ENCODE results near the gene ITIH2. TPM values are rescaled to one million over a fixed set of nuclear protein-coding genes. Genes with fewer than 3 reads are reported as not detected.
"Not testable (repeated sequence)": the region's sequence is repeated elsewhere in the genome, so short reads cannot be mapped to it uniquely, and the experiment has no call there.

The ITIH2 gene
- total and polyA plus RNA-seq, 2 donors from 2014 or later, result 0.13 to 1.2 TPM

DNA sequence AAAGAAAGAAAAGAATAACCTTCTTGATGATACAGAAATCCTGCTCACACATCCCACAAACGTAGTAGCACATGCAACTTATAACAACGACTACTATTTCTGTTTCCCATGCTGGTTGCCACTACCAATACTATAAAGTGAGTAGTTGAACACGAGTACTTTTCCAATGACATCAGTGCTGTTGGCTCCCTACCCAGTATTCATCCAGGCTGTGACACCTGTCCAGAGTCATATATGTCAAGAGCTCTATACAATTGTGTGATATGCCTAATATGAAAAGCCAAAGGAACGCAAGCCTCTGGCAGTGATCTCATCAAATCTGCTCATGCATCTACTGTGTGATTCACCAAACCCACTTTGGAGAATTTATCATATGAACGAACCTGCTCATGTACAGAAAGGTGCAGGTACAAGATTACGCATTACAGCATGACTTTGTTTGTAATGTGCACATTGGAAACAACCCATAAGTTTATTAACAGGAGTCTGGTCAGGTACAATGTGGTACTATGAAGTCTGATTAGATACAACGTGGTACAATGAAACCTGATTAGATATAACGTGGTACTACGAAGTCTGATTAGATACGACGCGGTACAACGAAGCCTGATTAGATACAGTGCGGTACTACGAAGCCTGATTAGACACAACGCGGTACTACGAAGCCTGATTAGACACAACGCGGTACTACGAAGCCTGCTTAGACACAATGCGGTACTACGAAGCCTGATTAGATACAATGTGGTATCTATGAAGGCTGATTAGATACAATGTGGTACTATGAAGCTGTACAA is 30.6 kb upstream of the ITIH2 start:
- intact Hi-C loops (cut with DNase I), result no loop called here
- no peak for DNase-seq
- TF ChIP-seq, protein P1, sequence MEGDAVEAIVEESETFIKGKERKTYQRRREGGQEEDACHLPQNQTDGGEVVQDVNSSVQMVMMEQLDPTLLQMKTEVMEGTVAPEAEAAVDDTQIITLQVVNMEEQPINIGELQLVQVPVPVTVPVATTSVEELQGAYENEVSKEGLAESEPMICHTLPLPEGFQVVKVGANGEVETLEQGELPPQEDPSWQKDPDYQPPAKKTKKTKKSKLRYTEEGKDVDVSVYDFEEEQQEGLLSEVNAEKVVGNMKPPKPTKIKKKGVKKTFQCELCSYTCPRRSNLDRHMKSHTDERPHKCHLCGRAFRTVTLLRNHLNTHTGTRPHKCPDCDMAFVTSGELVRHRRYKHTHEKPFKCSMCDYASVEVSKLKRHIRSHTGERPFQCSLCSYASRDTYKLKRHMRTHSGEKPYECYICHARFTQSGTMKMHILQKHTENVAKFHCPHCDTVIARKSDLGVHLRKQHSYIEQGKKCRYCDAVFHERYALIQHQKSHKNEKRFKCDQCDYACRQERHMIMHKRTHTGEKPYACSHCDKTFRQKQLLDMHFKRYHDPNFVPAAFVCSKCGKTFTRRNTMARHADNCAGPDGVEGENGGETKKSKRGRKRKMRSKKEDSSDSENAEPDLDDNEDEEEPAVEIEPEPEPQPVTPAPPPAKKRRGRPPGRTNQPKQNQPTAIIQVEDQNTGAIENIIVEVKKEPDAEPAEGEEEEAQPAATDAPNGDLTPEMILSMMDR (IDR thresholded peaks at IDR 0.05; ENCODE audit: borderline replicate concordance, extremely low read depth, insufficient read depth), result no peak
- Histone ChIP-seq H3K9me3 (ENCODE audit: control insufficient read depth in 2 of 3, insufficient read depth in 1 of 3, low read length in 3 of 3) (no peaks in the 10 kb centered on the region), H3K27me3 (ENCODE audit: control insufficient read depth, insufficient read depth, low read length) (peaks cover 2% of the 10 kb centered on the region), H3K9ac (ENCODE audit: low read length in 3 of 3) (no peak overlapping the region), H3K27ac (ENCODE audit: low read depth in 2 of 2, low read length in 2 of 2) (no peak overlapping the region), H3K4me1 (ENCODE audit: control insufficient read depth in 2 of 3, insufficient read depth in 2 of 3, low read depth in 1 of 3, low read length in 3 of 3) (no peaks in the 10 kb centered on the region), H3K4me3 (ENCODE audit: low read length in 3 of 3) (no peak overlapping the region), H3K36me3 (ENCODE audit: control insufficient read depth in 2 of 3, insufficient read depth in 3 of 3, low read length in 3 of 3) (no peaks in the 10 kb centered on the region)
- no peak for FAIRE-seq

DNA sequence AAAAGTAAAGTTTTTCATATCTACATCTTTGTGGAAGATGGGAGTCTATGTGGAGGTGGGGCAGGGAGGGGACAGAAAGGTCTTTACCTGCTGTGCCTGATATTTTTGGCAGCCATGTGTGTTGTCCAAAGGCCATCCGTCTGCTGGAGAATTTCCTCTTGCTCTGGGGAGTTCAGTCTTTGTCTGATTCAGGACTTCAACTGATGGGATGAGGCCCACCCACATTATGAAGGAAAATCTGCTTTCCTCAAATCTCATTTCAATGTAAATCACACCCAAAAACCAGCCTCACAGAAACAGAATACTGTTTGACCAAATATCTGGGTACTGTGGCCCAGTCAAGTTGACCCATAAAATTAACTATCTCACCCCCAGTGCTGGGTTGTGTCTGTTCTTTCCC is 23.9 kb upstream of the ITIH2 start:
- Histone ChIP-seq H3K4me3 (ENCODE audit: low read length in 3 of 3) (no peak overlapping the region), H3K9ac (ENCODE audit: low read length in 3 of 3) (no peak overlapping the region), H3K27ac (ENCODE audit: low read depth in 2 of 2, low read length in 2 of 2) (no peak overlapping the region), H3K9me3 (ENCODE audit: control insufficient read depth in 2 of 3, insufficient read depth in 1 of 3, low read length in 3 of 3) (no peaks in the 10 kb centered on the region), H3K4me1 (ENCODE audit: control insufficient read depth in 2 of 3, insufficient read depth in 2 of 3, low read depth in 1 of 3, low read length in 3 of 3) (no peaks in the 10 kb centered on the region), H3K36me3 (ENCODE audit: control insufficient read depth in 2 of 3, insufficient read depth in 3 of 3, low read length in 3 of 3) (no peaks in the 10 kb centered on the region), H3K27me3 (ENCODE audit: control insufficient read depth, insufficient read depth, low read length) (peaks cover 2% of the 10 kb centered on the region)
- TF ChIP-seq, protein P1 (IDR thresholded peaks at IDR 0.05; ENCODE audit: borderline replicate concordance, extremely low read depth, insufficient read depth), result no peak
- DNase-seq (no peak), FAIRE-seq (no peak)
- intact Hi-C loops (cut with DNase I), result loop anchor here (5.0 kb wide), 1 partner anchor 157 kb away; no protein-coding TSS in a partner anchor

GRCh38 chr10:7680078-7680477 is 23.0 kb upstream of the ITIH2 start:
- H3K4me3 ChIP-seq (ENCODE audit: low read length in 3 of 3); FAIRE-seq; intact Hi-C loops (cut with DNase I); H3K9ac ChIP-seq (ENCODE audit: low read length in 3 of 3); H3K9me3 ChIP-seq (ENCODE audit: control insufficient read depth in 2 of 3, insufficient read depth in 1 of 3, low read length in 3 of 3); DNase-seq; H3K4me1 ChIP-seq (ENCODE audit: control insufficient read depth in 2 of 3, insufficient read depth in 2 of 3, low read depth in 1 of 3, low read length in 3 of 3); H3K27ac ChIP-seq (ENCODE audit: low read depth in 2 of 2, low read length in 2 of 2); H3K27me3 ChIP-seq (ENCODE audit: control insufficient read depth, insufficient read depth, low read length); H3K36me3 ChIP-seq (ENCODE audit: control insufficient read depth in 2 of 3, insufficient read depth in 3 of 3, low read length in 3 of 3): not testable (repeated sequence)

DNA sequence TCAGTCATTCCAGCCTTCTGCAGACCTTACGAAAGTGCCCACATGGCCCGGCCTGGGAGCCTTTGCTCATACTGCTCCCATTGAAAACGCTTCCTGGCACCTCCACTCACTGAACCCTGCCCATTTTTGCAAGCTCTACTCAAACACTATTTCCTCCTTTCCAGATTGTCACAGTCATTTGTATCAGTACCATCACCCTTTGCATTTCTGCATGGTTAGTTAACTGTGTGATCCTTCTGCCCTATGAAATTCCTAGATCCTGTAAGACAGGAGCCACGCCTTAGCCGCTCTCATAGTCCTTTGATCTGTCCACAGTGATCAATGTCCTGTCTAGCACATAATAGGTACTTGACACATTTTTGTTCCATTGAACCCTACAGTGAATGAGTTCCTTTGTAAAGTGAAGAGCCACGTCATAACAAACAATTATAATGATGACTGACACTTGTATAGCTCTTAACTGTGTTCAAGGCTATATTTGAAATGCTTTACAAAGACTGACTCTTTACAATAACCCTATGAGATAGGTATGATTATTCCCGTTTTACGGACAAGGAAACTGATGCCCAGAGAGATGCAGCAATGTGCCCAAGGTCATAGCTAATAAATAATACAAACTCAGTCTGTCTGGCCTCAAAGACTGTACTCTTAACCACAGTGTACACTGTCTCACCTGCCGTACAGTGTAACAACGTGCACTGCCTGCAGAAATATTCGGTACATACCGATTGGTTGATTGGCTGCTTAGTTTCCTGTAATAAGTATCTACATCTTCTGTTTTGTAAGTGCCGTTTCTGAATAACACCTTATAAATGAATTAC is 16.6 kb upstream of the ITIH2 start:
- TF ChIP-seq, protein P1 (IDR thresholded peaks at IDR 0.05; ENCODE audit: borderline replicate concordance, extremely low read depth, insufficient read depth), result no peak

More for the DNA sequence above, 16.6 kb upstream of the ITIH2 start:
- H3K9me3 ChIP-seq (ENCODE audit: control insufficient read depth in 2 of 3, insufficient read depth in 1 of 3, low read length in 3 of 3), result no peaks in the 10 kb centered on the region
- no peak for FAIRE-seq
- intact Hi-C loops (cut with DNase I), result loop anchor here (5.0 kb wide), 1 partner anchor 159 kb away; no protein-coding TSS in a partner anchor
- no peaks in the 10 kb centered on the region for H3K36me3 ChIP-seq (ENCODE audit: control insufficient read depth in 2 of 3, insufficient read depth in 3 of 3, low read length in 3 of 3)
- DNase-seq, result no peak
- H3K27ac ChIP-seq (ENCODE audit: low read depth in 2 of 2, low read length in 2 of 2), result no peak overlapping the region
- H3K9ac ChIP-seq (ENCODE audit: low read length in 3 of 3), result no peak overlapping the region
- H3K4me1 ChIP-seq (ENCODE audit: control insufficient read depth in 2 of 3, insufficient read depth in 2 of 3, low read depth in 1 of 3, low read length in 3 of 3), result no peaks in the 10 kb centered on the region
- no peaks in the 10 kb centered on the region for H3K27me3 ChIP-seq (ENCODE audit: control insufficient read depth, insufficient read depth, low read length)
- H3K4me3 ChIP-seq (ENCODE audit: low read length in 3 of 3), result no peak overlapping the region
